NCI-H187 (cell line): ENCODE measurements around the gene XPNPEP1.

ENCODE experiments used
- DNase-seq, 2 experiments: peaks; one replicate each; lab custom pipeline; 2025; lab: John Stamatoyannopoulos, UW

The XPNPEP1 gene

GRCh38 chr10:109947111-109947920, 24.0 kb upstream of the XPNPEP1 start:
- DNase-seq: no peak

GRCh38 chr10:109946680-109947079, 23.4 kb upstream of the XPNPEP1 start:
- no peak for DNase-seq

- DNase-seq: no peak
Observed at GRCh38 chr10:109945473-109946177, 22.3 kb upstream of the XPNPEP1 start.

GRCh38 chr10:109944613-109945012, 21.3 kb upstream of the XPNPEP1 start:
- DNase-seq: no peak

GRCh38 chr10:109941236-109941862, 18.0 kb upstream of the XPNPEP1 start:
- no peak for DNase-seq

- DNase-seq: no peak
Observed at GRCh38 chr10:109940553-109940952, 17.2 kb upstream of the XPNPEP1 start.

- no peak for DNase-seq
Observed at GRCh38 chr10:109940117-109940516, 16.8 kb upstream of the XPNPEP1 start.

- DNase-seq: no peak
Observed at GRCh38 chr10:109939315-109939961, 16.1 kb upstream of the XPNPEP1 start.

GRCh38 chr10:109937460-109938065, 14.3 kb upstream of the XPNPEP1 start:
- DNase-seq: no peak

- no peak for DNase-seq
Observed at GRCh38 chr10:109934958-109935793, 11.9 kb upstream of the XPNPEP1 start.

- DNase-seq: no peak
Observed at GRCh38 chr10:109933984-109934565, 10.8 kb upstream of the XPNPEP1 start.

- no peak for DNase-seq
Observed at GRCh38 chr10:109932968-109933367, 9.7 kb upstream of the XPNPEP1 start.

- no peak for DNase-seq
Observed at GRCh38 chr10:109932391-109932790, 9.1 kb upstream of the XPNPEP1 start.

- no peak for DNase-seq
Observed at GRCh38 chr10:109931163-109931562, 7.9 kb upstream of the XPNPEP1 start.

GRCh38 chr10:109929501-109930219, 6.3 kb upstream of the XPNPEP1 start:
- DNase-seq: no peak

GRCh38 chr10:109928475-109928891, 5.2 kb upstream of the XPNPEP1 start:
- no peak for DNase-seq

GRCh38 chr10:109926825-109927224, 3.5 kb upstream of the XPNPEP1 start:
- no peak for DNase-seq

GRCh38 chr10:109926061-109926745, 2.9 kb upstream of the XPNPEP1 start:
- DNase-seq: no peak

GRCh38 chr10:109924967-109925620, 1.8 kb upstream of the XPNPEP1 start:
- DNase-seq: no peak
